ENCODE measurements around the gene TRERF1.
A peak's percentile ranks its signal among the peaks of the same experiment; 100 is the strongest.

TRERF1 gene

DNA sequence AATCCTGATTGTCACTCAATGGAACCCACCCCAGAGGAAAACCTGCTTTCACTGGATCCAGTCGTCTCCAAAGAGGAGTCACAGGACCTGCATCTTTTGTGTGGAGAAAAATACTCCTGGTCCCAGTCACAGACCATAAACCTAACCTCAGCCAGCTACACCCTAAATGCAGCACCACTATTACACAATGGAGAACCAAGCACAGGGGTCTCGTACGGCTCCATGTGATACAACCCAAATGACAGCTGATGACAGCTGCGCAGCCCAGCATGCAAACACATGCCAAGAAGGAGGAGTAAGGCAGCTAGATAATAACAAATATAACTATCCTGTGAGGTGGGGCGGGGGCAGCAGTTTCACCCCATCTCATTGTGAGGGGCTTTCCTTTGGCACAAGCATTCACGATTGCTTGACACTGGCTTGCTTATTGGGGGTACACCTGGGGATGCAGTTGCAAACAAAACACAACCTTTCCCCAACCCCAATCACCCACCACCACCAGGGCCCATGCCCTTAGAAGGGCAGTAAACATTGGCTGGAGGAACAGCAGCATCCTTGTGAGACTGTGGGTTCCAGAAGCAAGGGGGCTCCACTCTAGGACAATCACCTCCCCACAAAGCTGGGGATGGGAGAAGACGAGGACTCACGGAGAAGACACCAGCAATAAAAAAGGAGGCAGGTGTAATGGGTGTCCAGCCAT is 51.5 kb downstream of the TRERF1 start:
- Histone ChIP-seq H3K4me1 (no peaks in the 10 kb centered on the region), H3K27me3 (no peaks in the 10 kb centered on the region), H3K9me3 (no peaks in the 10 kb centered on the region), H3K4me3 (no peak overlapping the region), H3K27ac (no peak overlapping the region), H3K36me3 (no peaks in the 10 kb centered on the region)
- intact Hi-C loops (cut with DNase I; ENCODE audit: low total_unique reads), result no loop called here
- DNase-seq, result no peak
- TF ChIP-seq, protein P1, sequence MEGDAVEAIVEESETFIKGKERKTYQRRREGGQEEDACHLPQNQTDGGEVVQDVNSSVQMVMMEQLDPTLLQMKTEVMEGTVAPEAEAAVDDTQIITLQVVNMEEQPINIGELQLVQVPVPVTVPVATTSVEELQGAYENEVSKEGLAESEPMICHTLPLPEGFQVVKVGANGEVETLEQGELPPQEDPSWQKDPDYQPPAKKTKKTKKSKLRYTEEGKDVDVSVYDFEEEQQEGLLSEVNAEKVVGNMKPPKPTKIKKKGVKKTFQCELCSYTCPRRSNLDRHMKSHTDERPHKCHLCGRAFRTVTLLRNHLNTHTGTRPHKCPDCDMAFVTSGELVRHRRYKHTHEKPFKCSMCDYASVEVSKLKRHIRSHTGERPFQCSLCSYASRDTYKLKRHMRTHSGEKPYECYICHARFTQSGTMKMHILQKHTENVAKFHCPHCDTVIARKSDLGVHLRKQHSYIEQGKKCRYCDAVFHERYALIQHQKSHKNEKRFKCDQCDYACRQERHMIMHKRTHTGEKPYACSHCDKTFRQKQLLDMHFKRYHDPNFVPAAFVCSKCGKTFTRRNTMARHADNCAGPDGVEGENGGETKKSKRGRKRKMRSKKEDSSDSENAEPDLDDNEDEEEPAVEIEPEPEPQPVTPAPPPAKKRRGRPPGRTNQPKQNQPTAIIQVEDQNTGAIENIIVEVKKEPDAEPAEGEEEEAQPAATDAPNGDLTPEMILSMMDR (IDR thresholded peaks at IDR 0.05), result no peak

DNA sequence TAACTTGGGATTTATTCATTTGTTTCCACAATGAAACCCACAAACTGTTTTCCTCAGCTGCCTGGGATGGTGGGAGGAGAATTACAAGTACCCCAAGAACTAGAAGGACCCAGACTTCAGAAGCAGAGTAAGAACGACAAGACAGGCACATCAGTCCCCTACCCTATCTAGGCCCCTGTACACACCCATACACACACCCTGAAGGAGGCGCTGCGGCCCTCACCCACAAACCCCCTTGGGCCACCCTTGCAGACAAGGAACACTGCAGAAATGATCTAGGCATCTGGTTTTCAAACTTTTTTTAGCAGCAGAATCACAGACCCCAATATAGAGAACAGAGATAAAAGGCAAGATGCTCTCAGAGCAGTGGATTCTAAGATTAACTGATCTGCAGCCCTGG is 55.0 kb downstream of the TRERF1 start:
- intact Hi-C loops (cut with DNase I; ENCODE audit: low total_unique reads), result no loop called here
- Histone ChIP-seq H3K4me3 (no peak overlapping the region), H3K27ac (no peak overlapping the region), H3K27me3 (no peaks in the 10 kb centered on the region), H3K9me3 (no peaks in the 10 kb centered on the region), H3K36me3 (no peaks in the 10 kb centered on the region), H3K4me1 (no peaks in the 10 kb centered on the region)
- DNase-seq, result peak in 1 of 2 donors; percentile 13
- TF ChIP-seq, protein P1 (IDR thresholded peaks at IDR 0.05), result no peak

DNA sequence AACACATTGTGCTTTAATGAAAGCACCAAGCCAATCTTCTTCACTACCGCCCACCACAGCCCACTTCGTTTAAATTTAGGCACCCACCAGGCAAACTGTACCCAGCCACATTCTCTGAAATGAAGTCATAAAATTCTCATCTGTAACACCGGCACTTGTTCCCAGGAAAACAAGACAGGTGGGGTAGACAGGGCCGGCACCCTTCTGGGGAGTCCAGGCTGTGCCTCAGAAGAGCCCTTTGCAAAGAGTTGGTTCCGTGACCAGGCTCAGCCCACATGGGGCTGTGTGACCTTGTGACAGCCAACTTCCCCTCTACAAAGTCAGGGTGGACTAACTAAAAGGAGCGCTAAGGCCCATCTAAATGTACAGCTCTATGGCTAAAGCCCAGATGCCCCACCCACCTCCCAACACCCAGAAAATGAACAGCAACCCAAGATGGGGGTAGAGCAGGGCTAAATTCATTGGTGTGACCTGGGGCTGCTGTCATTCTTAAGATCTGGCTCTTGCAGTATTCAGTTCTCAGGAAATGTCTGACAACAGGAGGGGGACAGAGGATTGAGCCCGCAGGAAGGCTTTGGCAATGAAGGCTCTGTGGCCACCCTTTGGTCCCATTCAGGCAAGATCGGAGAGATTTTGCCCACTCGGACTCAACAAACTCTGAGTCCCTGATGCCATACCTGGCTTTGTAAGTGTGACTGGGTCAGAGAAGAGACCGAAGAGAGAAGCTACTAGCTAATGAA is 56.7 kb downstream of the TRERF1 start:
- intact Hi-C loops (cut with DNase I; ENCODE audit: low total_unique reads), result no loop called here
- Histone ChIP-seq H3K27ac (no peak overlapping the region), H3K27me3 (no peaks in the 10 kb centered on the region), H3K4me1 (no peaks in the 10 kb centered on the region), H3K9me3 (no peaks in the 10 kb centered on the region), H3K36me3 (no peaks in the 10 kb centered on the region), H3K4me3 (no peak overlapping the region)
- TF ChIP-seq, protein P1 (IDR thresholded peaks at IDR 0.05), result no peak
- DNase-seq, result peak in 1 of 2 donors; percentile 59

DNA sequence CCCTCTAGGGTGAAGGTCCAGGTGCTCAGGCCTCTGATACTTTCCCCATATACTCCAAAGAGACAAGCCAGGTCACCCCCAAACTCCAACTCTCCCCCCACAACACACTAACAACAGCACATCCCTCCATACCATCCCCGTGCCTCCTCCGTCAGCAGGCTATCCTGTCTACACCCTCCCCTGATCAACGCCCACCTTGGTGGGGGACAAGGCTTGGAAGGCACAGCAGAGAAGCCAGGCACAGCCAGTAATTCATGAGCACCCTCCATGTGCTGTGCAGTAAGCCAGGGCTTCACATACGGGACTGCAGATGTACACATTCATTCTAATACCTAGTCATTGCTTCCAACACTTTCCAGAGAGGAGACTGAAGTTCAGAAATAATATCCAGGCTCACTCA is 57.6 kb downstream of the TRERF1 start:
- Histone ChIP-seq H3K4me3 (no peak overlapping the region), H3K27me3 (no peaks in the 10 kb centered on the region), H3K27ac (no peak overlapping the region), H3K9me3 (no peaks in the 10 kb centered on the region), H3K36me3 (no peaks in the 10 kb centered on the region), H3K4me1 (no peaks in the 10 kb centered on the region)
- TF ChIP-seq, protein P1 (IDR thresholded peaks at IDR 0.05), result no peak
- intact Hi-C loops (cut with DNase I; ENCODE audit: low total_unique reads), result no loop called here
- peak in 1 of 2 donors; percentile 34 for DNase-seq

DNA sequence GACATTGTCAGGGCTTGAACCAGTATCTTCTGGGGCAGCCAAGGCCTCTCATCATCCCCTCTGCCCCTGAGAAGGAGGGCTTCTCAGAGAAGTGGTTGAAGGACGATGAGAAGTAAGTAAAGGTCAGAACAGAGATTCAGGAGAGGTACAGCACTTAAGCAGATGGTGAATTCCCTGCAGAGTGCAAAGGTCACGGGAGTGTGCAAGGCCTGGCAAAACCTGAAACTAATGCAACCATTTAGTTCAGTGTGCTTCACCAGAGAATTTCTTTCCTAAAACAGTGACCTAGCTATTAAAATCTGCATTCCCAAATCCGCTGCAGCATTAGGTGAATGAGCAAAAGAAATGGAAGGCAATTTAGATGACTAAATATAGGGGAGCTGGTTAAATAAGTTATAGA is 58.4 kb downstream of the TRERF1 start:
- no peaks in the 10 kb centered on the region for H3K36me3 ChIP-seq
- no peak overlapping the region for H3K27ac ChIP-seq
- H3K4me1 ChIP-seq, result no peaks in the 10 kb centered on the region
- intact Hi-C loops (cut with DNase I; ENCODE audit: low total_unique reads), result no loop called here
- TF ChIP-seq, protein P1 (IDR thresholded peaks at IDR 0.05), result no peak
- no peak for DNase-seq
- no peak overlapping the region for H3K4me3 ChIP-seq
- H3K27me3 ChIP-seq, result no peaks in the 10 kb centered on the region
- no peaks in the 10 kb centered on the region for H3K9me3 ChIP-seq

Data from tibial artery (tissue), 4 donors.